HFF-Myc (cell line): ENCODE data around the gene APC2.

ENCODE experiments used
- DNase-seq: peaks from one replicate; pipeline ENCODE4 v3.0.0-alpha.2; 2011; ENCODE audit warnings: low read depth; ENCODE audit errors: extremely low read depth
- H3K4me3 ChIP-seq: replicated peaks from 2 replicates; pipeline ENCODE4 v1.5.1; 2011; ENCODE audit warnings: low read depth, mild to moderate bottlenecking, control low read depth, low read length
- TF ChIP-seq, protein P1 (sequence below): IDR thresholded peaks from 2 replicates; pipeline ENCODE4 v1.5.1; 2012; ENCODE audit warnings: mild to moderate bottlenecking, low read depth, low read length, control low read depth; ENCODE audit errors: missing control alignments

APC2 gene

DNA sequence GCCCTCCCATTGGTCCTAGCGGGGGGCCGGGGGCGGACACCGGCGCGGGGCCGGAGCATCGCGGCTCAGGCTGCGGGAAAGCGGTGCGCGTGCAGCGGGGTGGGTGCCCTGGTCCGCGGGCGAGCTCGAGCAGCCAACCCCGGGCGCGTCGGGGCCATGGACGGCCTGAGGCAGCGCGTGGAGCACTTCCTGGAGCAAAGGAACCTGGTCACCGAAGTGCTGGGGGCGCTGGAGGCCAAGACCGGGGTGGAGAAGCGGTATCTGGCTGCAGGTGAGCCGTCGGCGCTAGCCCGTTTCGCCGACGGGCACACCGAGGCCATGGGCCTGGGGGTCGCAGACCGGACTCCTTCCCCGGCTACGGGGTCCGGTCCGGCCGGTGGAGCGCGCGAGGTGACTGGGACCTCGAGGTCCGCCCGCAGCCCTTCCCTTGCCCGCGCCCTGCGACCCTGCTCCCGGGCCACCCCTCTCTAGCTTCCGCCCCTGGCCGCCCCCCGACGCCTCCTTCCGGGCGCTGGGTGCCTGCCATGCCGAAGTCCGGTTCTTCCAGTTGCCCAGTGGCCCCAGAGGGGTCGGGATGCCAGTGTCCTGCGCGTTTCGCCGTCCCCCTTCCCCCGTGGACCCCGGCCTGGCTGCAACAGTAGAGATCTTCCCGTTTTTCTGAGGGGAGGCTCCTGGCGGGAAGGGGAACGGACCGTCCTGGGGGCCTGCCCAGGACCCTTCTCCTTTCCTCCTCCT, 41.4 kb downstream of the APC2 start, which contains the start of gene REEP6:
Gene REEP6, plus strand, starts transcription at position 68 of the 735 bp plus-strand sequence. Its CDS starts 89 bp downstream, at position 157.
- TF ChIP-seq, protein P1, sequence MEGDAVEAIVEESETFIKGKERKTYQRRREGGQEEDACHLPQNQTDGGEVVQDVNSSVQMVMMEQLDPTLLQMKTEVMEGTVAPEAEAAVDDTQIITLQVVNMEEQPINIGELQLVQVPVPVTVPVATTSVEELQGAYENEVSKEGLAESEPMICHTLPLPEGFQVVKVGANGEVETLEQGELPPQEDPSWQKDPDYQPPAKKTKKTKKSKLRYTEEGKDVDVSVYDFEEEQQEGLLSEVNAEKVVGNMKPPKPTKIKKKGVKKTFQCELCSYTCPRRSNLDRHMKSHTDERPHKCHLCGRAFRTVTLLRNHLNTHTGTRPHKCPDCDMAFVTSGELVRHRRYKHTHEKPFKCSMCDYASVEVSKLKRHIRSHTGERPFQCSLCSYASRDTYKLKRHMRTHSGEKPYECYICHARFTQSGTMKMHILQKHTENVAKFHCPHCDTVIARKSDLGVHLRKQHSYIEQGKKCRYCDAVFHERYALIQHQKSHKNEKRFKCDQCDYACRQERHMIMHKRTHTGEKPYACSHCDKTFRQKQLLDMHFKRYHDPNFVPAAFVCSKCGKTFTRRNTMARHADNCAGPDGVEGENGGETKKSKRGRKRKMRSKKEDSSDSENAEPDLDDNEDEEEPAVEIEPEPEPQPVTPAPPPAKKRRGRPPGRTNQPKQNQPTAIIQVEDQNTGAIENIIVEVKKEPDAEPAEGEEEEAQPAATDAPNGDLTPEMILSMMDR, result no peak
- H3K4me3 ChIP-seq, result peak within 1 kb of the TSS; percentile 39
- no peak for DNase-seq

DNA sequence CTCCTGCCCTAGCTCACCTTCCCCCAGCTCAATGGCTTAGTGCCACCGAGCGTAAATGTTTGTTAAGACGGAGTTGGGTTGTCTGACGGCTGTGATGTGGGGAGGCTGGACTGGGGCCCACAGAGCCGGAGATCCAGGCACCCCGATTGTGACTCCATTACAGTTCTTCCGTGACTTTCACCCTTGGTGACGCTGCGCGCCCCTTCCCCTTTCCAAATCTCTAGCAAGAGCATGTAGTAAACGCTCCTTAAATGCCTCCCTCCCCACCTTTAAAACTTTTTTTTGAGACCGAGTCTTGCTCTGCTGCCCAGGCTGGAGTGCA, 41.9 kb downstream of the APC2 start:
- no peak for DNase-seq
- TF ChIP-seq, protein P1, result no peak
- no peak overlapping the region for H3K4me3 ChIP-seq

DNA sequence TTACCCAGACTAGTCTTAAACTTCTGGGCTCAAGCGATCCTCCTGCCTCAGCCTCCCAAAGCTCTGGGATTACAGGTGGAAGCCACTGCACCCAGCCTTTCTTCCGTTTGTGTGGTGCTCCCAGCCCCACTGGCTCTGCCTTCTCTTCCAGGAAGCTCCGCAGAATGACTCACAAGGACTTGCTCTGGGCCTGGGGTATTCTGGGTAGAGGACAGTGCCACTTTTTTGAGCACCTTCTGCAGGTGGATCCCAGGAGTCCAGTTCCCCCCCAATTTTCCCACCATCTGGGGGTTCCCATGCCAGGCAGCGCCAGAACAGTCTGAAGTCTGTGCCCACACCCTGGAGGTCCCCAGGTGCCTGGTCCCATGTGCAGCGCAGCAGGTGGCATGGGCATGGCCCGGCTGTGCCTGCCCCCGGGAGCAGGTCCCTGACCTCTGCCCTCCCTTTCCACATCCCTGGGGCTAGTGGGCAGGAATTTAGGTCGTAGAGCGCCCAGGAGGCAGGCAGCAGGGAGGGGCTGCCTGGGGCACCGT, 42.6 kb downstream of the APC2 start:
- no peak overlapping the region for H3K4me3 ChIP-seq
- TF ChIP-seq, protein P1, result no peak
- no peak for DNase-seq

DNA sequence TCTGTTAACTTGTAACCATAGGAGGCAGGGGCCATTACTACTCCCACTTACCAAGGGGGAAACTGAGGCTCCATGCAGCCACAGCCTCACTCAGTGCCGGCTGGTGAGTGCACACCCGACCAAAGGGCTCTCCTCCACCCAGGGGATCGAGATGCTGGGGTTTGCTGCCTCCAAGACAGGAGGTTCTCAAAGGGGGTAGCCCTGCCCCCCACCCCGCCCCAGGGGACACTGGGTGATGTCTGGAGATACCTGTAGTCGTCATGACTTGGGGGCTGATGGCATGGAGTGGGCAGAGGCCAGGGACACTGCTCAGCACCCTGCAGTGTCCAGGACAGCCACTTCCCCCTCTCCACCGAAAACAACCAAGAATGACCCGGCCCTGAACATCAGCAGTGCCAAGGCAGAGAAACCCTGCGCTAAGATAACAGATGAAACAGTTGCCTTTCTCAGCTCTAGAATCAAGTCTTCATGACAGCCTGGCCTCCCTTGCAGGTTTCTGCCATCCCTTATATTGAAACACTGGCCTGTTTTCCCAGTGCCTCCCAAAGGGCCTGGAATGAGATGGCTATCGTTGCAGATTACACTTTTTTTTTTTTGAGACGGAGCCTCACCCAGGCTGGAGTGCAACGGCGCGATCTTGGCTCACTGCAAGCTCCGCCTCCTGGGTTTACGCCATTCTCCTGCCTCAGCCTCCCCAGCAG, 44.3 kb downstream of the APC2 start:
- TF ChIP-seq, protein P1, result no peak
- H3K4me3 ChIP-seq, result no peak overlapping the region
- DNase-seq, result no peak

DNA sequence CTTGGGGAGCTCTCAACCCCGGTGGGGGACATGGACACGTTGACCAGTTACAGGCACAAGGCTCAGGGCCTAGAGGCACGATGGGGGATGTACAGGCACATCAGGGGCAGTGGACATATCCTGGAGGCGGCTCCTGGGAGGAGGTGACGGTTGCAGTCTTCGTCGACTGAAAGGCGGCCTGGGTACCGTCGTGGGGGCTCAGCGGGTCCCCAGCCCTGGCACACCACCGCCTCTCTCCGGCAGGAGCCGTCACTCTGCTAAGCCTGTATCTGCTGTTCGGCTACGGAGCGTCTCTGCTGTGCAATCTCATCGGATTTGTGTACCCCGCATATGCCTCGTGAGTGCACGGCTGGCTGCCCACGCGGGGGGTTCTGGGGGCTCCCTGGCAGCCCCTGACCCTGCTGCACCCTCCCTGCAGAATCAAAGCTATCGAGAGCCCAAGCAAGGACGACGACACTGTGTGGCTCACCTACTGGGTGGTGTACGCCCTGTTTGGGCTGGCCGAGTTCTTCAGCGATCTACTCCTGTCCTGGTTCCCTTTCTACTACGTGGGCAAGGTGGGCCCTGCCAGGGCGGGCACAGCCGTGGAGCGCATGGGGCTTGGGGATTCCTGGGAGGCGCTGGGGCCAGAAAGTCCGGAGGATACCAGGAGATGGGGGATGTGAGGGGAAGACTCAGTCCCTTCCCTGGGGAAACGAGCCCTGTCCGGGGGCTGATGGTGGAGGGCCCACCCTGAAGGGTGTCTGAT, 45.3 kb downstream of the APC2 start:
- DNase-seq, result no peak
- H3K4me3 ChIP-seq, result no peak overlapping the region
- TF ChIP-seq, protein P1, result no peak

DNA sequence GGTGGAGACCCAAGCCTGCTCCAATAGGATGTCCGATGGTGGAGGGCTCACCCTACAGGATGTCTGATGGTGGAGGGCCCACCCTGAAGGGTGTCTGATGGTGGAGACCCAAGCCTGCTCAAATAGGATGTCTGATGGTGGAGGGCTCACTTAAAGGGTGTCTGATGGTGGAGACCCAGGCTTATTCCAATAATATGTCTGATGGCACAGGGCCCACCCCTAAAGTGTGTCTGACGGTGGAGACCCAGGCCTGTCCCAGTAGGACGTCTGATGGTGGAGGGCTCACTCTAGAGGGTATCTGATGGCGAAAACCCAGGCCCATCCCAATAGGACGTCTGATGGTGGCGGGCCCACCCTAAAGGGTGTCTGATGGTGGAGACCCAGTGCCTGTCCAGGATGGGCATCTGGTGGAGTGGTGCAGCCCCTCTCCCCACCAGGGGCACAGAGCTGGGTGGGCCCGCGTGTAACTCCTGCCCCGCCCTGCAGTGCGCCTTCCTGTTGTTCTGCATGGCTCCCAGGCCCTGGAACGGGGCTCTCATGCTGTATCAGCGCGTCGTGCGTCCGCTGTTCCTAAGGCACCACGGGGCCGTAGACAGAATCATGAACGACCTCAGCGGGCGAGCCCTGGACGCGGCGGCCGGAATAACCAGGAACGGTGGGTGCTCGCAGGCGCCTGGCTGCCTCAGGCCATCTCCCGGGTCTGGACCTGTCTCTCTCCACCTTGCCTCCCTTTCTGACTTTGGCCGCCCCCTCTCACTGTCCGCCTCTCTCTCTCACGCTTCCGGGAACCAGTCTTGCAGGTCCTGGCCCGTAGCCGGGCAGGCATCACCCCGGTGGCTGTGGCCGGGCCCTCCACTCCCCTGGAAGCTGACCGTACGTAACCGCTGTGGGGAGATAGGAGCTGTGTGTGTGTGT, 46.1 kb downstream of the APC2 start:
- no peak overlapping the region for H3K4me3 ChIP-seq
- TF ChIP-seq, protein P1, result no peak
- no peak for DNase-seq
